NCI-H82 treated with DMSO at 0.1 percent for 48 hours (cell line): ENCODE data around the gene KDM6B.

ENCODE experiments used
- DNase-seq: peaks from one replicate; lab custom pipeline; 2025; ENCODE audit not compliant: unreplicated experiment; lab: John Stamatoyannopoulos, UW

Gene KDM6B

GRCh38 chr17:7840441-7840840, 6.4 kb downstream of the KDM6B start:
- peak; percentile 68 for DNase-seq

- no peak for DNase-seq
Measured at GRCh38 chr17:7840875-7841274, 6.9 kb downstream of the KDM6B start.

- DNase-seq = peak; percentile 54
Measured at GRCh38 chr17:7841396-7841914, 7.4 kb downstream of the KDM6B start.

GRCh38 chr17:7841915-7842379, 7.9 kb downstream of the KDM6B start:
- DNase-seq = peak; percentile 74

- no peak for DNase-seq
Measured at GRCh38 chr17:7842380-7843256, 8.6 kb downstream of the KDM6B start.

- DNase-seq = no peak
Measured at GRCh38 chr17:7843257-7843535, 9.2 kb downstream of the KDM6B start.

GRCh38 chr17:7843536-7844291, 9.7 kb downstream of the KDM6B start:
- peak; percentile 78 for DNase-seq

- DNase-seq = peak; percentile 92
Measured at GRCh38 chr17:7844292-7845154, 10.5 kb downstream of the KDM6B start.

- DNase-seq = no peak
Measured at GRCh38 chr17:7845359-7846062, 11.5 kb downstream of the KDM6B start.

- DNase-seq = no peak
Measured at GRCh38 chr17:7846063-7846735, 12.2 kb downstream of the KDM6B start.

GRCh38 chr17:7846765-7847661, 13.0 kb downstream of the KDM6B start:
- DNase-seq = no peak

GRCh38 chr17:7848131-7848579, 14.1 kb downstream of the KDM6B start:
- no peak for DNase-seq

GRCh38 chr17:7848739-7849129, 14.7 kb downstream of the KDM6B start:
- DNase-seq = no peak

- DNase-seq = no peak
Measured at GRCh38 chr17:7849130-7849750, 15.2 kb downstream of the KDM6B start.

GRCh38 chr17:7849751-7850504, 15.9 kb downstream of the KDM6B start:
- no peak for DNase-seq

- no peak for DNase-seq
Measured at GRCh38 chr17:7850701-7851437, 16.9 kb downstream of the KDM6B start.
